Forelimb muscle (tissue), 1 donor: ENCODE data around the gene ARL4D. TPM values are rescaled to one million over a fixed set of nuclear protein-coding genes. Genes with fewer than 3 reads are reported as not detected.

Experiments
- DNase-seq: peaks from one replicate; pipeline ENCODE4 v3.0.0-alpha.2; 2013; ENCODE audit warnings: low read depth
- polyA plus RNA-seq: library from polyadenylated mRNA; unstranded; fragments of 120-200 nt; gene quantifications from one replicate; pipeline ENCODE4 v1.2.1, GENCODE V29; 2013; ENCODE audit not compliant: insufficient read length

Gene ARL4D
- polyA plus RNA-seq, 1 donor = 8.5 TPM

DNA sequence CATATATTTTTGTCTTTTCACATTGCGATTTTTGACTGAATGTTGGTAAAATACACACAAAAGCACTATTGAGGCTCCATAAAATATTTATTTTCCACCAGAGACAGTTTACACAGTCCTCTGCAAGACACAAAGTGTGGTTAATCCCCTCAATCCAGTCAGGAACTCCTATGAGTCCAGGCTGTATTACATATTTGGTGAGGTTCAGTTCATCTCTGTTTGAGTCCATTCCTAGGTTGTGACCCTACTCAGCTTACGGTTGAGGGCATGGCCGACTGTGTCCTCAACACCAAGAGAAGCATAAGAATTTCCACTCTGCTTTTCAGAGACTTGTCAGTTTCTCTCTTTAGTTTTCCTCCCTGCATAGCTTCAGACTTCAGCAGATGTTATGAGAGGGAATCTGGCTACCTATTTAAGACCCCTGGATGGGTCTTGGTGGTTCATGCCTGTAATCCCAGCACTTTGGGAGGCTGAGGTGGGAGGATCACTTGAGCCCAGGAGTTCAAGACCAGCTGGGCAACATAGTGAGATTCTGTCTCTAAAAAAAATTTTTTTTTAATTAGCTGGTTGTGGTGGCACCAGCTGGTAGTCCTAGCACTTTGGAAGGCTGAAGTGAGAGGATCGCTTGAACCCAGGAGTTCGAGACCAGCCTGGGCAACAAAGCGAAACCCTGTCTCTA lies 25.1 kb downstream of the ARL4D start:
- DNase-seq = no peak

GRCh38 chr17:43427362-43428043 lies 28.7 kb downstream of the ARL4D start:
- no peak for DNase-seq

DNA sequence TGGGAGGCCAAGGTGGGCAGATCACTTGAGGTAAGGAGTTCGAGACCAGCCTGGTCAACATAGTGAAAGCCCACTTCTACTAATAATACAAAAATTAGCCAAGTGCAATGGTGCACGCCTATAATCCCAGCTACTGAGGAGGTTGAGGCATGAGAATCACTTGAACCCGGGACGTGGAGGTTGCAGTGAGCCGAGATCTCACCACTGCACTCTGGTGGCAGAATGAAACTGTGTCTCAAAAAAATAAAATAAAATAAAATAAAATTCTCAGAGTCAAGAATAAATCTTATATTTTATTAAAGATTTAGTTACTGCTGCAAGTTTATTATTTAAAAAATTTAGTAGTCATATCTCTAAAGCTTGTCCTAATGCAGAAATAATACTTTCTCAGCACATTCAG lies 29.7 kb downstream of the ARL4D start:
- no peak for DNase-seq

DNA sequence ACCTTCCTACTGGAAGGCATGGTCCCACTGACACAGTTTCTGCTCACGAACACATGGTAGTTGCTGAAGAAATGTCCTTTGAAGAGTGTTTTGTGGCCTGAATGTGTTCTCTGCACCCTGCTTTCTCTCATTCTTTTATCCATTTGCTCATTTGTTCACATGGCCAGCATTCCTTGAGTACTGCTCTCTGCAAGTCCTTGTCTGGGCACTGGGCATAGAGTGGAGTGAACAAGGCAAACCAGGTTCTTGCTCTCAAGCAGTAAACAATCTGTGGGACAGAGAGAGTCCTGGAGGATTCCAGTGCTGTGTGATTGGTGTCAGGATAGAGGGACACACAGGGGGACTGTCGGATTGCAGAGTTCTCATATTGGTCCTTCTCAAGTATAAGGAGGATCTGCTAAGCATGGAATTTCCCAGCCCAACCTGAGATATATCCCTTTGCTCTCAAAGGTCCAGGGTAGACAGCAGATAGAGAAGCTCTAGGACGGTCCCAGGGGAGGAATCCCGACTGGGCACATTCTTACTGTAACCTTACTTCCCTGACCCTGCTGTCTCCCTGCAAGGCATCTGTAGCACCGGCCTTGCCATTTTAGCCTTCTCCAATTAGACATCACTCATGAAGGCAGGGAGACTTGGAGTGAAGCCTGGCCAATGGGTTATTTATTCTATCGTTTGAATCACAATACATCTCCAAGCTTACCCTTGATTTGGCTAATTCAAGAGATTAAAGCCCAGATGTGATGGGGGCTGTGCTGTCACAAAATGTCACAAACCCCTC lies 32.3 kb downstream of the ARL4D start:
- no peak for DNase-seq

DNA sequence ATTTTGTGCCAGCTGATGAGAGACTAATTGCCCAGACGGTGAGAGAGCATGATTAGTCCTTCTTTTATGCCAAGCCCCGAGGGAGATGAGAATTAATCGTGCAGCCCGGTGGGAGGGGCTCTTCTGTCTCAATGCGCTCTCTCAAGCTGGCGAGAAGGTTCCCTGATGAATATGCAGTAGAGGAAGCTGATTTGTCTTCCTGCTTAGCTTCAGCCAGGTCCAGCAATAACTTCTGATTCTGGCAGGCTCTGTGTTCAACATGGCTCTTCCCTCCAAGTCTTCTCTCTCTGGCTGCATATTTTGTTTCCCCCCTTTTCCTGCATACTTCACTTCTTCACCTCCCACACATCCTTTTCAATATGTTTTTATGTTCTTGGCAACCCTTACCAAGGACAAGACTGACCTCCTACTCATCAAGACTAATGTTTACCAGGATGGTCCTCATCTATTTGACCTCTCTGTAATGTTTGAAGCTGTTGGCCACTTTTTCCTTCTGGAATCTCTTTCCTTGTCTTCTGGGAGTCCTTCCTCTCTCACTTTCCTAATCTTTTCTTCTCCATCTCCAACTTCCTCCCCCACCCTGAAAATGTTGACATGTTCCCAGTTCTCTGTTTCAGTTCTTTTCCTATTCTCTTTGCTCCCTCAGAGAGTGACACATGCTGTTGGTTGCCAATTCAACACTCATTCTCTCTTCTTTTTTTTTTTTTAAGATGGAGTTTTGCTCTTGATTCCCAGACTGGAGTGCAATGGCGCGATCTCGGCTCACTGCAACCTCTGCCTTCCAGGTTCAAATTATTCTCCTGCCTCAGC lies 33.1 kb downstream of the ARL4D start:
- DNase-seq = peak; percentile 81

DNA sequence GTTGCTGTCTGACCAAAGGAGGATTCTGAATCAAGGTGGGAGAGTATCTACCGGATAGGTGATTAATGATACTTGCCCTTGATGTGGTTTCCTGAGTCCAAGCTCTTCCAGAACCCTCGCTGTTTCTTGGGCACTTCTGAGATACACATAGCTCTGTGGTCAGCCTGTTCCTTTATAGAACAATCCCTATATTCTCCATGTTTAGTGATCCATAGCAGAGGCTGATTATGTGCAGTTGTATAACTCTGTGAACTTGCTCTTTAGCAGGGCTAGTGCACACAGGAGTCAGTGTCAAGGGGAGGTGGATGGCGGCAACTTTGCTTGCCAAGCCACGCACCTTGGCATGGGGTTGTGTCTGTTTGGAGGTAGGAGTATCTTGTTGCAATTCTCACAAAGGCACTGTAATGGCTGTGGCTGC lies 36.1 kb downstream of the ARL4D start:
- DNase-seq = no peak

- no peak for DNase-seq
Measured at GRCh38 chr17:43437756-43438155, 39.0 kb downstream of the ARL4D start.

DNA sequence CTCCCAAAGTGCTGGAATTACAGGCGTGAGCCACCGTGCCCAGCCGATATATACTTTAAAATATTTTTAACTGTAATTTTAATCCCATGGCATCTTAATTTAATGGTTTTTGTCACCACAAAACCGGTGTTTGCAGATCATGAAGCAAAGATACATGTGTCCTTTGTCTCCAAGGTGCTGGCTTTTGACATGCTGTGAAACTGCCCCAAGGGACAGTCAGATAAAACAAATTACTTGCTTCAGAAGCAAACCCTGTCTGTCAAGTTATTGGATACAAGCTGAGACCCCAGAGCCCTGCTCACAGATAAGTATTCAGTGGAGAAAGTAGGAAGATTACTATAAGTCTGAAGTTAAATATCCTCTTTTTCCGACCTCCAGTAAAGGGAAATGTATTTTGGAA lies 39.8 kb downstream of the ARL4D start:
- no peak for DNase-seq

DNA sequence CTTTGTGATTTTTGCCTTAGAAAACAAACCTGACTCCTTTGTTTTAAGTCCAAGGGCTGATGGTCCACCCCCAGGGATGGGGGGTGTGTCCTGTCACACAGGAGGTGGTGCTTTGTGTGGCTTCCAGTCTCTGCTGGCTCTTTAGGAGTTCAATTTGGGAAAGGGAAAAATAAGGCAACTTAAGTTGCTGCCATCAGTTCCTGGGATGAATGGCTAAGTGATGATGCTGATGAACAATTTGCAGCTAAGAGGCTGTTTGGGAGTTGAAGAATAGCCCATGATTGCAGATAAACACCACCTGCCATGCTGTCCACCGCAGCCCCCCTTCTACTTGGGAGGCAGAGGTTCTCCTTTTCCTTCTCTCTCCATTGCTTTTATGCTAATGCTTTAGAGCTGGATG lies 40.2 kb downstream of the ARL4D start:
- no peak for DNase-seq

- no peak for DNase-seq
Measured at GRCh38 chr17:43442711-43443110, 43.9 kb downstream of the ARL4D start.

- no peak for DNase-seq
Measured at GRCh38 chr17:43443381-43443780, 44.6 kb downstream of the ARL4D start.

DNA sequence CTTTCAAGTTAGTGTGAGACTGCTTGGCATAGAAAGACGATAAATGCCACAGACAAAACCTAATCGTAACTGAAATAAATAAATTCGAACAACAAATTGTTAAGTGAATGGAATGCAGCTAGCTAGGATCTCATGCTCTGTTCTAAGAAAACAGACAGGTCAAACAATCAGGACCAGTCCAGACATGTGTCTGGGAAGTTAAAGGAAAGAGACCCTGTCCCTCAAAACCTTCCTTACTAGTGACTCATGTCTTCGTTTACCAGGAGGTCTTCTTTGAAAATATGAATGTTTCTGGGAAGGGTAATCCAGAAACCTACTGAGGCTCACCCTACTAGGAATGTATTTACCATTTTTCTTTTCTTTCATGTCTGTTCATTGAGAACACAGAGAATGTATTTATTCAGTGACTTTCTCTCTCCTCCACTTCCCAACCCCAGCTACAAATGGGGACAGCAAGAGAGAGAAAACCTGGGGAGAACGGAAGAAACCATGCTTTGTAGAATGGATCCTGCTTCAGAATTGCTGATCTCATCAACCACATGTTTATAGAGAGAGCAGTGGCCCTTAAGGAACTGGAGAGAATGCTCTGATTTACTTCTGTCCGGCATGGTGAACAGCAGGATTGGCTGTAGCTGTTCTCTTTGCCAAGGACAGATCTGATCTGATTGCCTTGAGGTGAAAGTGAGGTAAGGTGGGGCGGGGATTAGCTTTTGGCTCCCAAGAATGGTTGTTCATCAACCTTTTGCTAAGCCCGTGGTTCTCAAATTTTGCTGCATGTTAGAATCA lies 45.6 kb downstream of the ARL4D start:
- DNase-seq = no peak

GRCh38 chr17:43445009-43445589 lies 46.3 kb downstream of the ARL4D start:
- no peak for DNase-seq

GRCh38 chr17:43446773-43447172 lies 48.0 kb downstream of the ARL4D start:
- no peak for DNase-seq

DNA sequence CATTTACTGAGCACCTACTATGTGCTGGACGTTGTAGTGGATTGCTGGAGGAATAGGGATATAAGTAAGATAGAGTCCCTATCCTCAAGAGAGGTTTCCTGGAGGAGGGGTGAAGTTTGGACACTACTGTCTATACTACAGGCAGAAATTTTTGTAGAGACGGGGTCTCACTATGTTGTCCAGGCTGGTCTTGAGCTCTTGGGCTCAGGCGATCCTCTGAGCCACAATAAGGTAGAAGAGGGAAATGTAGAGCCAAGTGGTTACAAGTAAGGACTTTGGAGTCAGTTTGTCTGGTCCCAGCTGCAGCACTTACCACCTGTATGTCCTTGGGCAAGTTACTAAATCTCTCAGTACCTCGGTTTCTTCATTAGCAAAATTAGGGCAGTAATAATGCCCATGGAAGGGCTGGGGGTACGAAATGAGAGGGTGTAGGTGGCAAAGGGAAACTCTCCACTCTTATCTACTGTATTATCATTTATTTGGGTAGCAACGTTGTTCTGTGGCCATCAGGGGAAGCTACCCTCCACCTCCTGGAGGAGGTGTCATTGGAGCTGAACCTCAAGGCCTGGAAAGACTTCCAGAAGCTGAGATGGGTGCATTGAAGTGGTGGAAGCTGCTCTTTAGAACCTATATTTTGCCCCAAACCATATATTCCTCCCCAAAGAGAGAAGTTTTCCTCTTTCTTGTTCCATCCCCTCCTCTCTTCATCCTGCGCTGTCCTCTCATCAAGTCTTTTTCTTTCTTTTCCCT lies 50.1 kb downstream of the ARL4D start:
- no peak for DNase-seq

- DNase-seq = no peak
Measured at GRCh38 chr17:43449470-43450248, 50.9 kb downstream of the ARL4D start.
